HG03565 (cell line): ENCODE measurements around the gene DYNC1LI1.
"Not testable (repeated sequence)": the region's sequence is repeated elsewhere in the genome, so short reads cannot be mapped to it uniquely, and the experiment has no call there.

ENCODE experiments used
- ATAC-seq: cut with Tn5 transposase; IDR thresholded peaks from one replicate; pipeline ENCODE4 v1.9.1; 2021; ENCODE audit warnings: mild to moderate bottlenecking, moderate library complexity; ENCODE audit not compliant: unreplicated experiment

DYNC1LI1 gene

GRCh38 chr3:32540899-32541298 is 29.8 kb downstream of the DYNC1LI1 start:
- ATAC-seq = no peak

- ATAC-seq = no peak
Measured at GRCh38 chr3:32532434-32532833, 38.2 kb downstream of the DYNC1LI1 start.

GRCh38 chr3:32531010-32531647 is 39.5 kb downstream of the DYNC1LI1 start:
- no peak for ATAC-seq

GRCh38 chr3:32525720-32526119 is 44.9 kb downstream of the DYNC1LI1 start:
- ATAC-seq = no peak

GRCh38 chr3:32522682-32523081 is 48.0 kb downstream of the DYNC1LI1 start:
- ATAC-seq = no peak

GRCh38 chr3:32518921-32519320 is 51.7 kb downstream of the DYNC1LI1 start:
- not testable (repeated sequence) for ATAC-seq

GRCh38 chr3:32516751-32517150 is 53.9 kb downstream of the DYNC1LI1 start:
- ATAC-seq = not testable (repeated sequence)

- no peak for ATAC-seq
Measured at GRCh38 chr3:32511005-32511404, 59.7 kb downstream of the DYNC1LI1 start.

GRCh38 chr3:32510075-32510724 is 60.5 kb downstream of the DYNC1LI1 start:
- ATAC-seq = no peak

GRCh38 chr3:32508711-32509110 is 61.9 kb downstream of the DYNC1LI1 start:
- ATAC-seq = no peak

- ATAC-seq = no peak
Measured at GRCh38 chr3:32506466-32506865, 64.2 kb downstream of the DYNC1LI1 start.

- no peak for ATAC-seq
Measured at GRCh38 chr3:32502946-32503286, 67.7 kb downstream of the DYNC1LI1 start.

GRCh38 chr3:32502118-32502945 is 68.3 kb downstream of the DYNC1LI1 start, which contains the start of gene CMTM6:
CMTM6 (minus strand) TSS chr3:32502852; CDS start chr3:32502745, 107 bp downstream.
- peak; percentile 39 for ATAC-seq

- ATAC-seq = no peak
Measured at GRCh38 chr3:32501783-32502117, 68.9 kb downstream of the DYNC1LI1 start.

- ATAC-seq = no peak
Measured at GRCh38 chr3:32500880-32501782, 69.5 kb downstream of the DYNC1LI1 start.

- ATAC-seq = no peak
Measured at GRCh38 chr3:32500231-32500630, 70.4 kb downstream of the DYNC1LI1 start.

GRCh38 chr3:32499585-32499984 is 71.1 kb downstream of the DYNC1LI1 start:
- no peak for ATAC-seq

- no peak for ATAC-seq
Measured at GRCh38 chr3:32498992-32499391, 71.7 kb downstream of the DYNC1LI1 start.

GRCh38 chr3:32498252-32498651 is 72.4 kb downstream of the DYNC1LI1 start:
- no peak for ATAC-seq

GRCh38 chr3:32495609-32496008 is 75.0 kb downstream of the DYNC1LI1 start:
- ATAC-seq = no peak

GRCh38 chr3:32495085-32495484 is 75.6 kb downstream of the DYNC1LI1 start:
- ATAC-seq = no peak
